SJSA1 (cell line): ENCODE measurements around the gene ACO2. TPM values are rescaled to one million over a fixed set of nuclear protein-coding genes. Genes with fewer than 3 reads are reported as not detected.

ENCODE experiments used
- DNase-seq, 2 experiments: peaks; one replicate each; pipeline ENCODE4 v3.0.0-alpha.2; 2015 to 2020; ENCODE audit warnings: low spot score in 2 of 2, low read depth in 1 of 2
- H3K27ac ChIP-seq: fragments of 250-450 bp; sonication (Bioruptor Pico); 2 replicates; pipeline ENCODE4 v1.5.1; 2020; ENCODE audit warnings: mild to moderate bottlenecking, moderate library complexity
- H3K27me3 ChIP-seq: fragments of 250-450 bp; sonication (Bioruptor Pico); replicated peaks from 2 replicates; pipeline ENCODE4 v1.5.1; 2020; ENCODE audit warnings: mild to moderate bottlenecking, moderate library complexity
- H3K36me3 ChIP-seq: fragments of 250-450 bp; sonication (Bioruptor Pico); 2 replicates; pipeline ENCODE4 v1.5.1; 2020; ENCODE audit warnings: mild to moderate bottlenecking
- H3K4me1 ChIP-seq: fragments of 250-450 bp; sonication (Bioruptor Pico); replicated peaks from 2 replicates; pipeline ENCODE4 v1.6.1; 2021; ENCODE audit warnings: mild to moderate bottlenecking
- H3K4me3 ChIP-seq: fragments of 250-450 bp; sonication (Bioruptor Pico); 2 replicates; pipeline ENCODE4 v1.5.1; 2020; ENCODE audit warnings: mild to moderate bottlenecking
- H3K9me3 ChIP-seq: fragments of 250-450 bp; sonication (Bioruptor Pico); replicated peaks from 2 replicates; pipeline ENCODE4 v1.5.1; 2020; ENCODE audit warnings: mild to moderate bottlenecking
- total RNA-seq: library from RNA; depleted of rRNA; stranded (reverse); fragments of >200 nt; shearing (Covaris generic); gene quantifications from 2 replicates; pipeline ENCODE4 v1.2.3, GENCODE V29; 2014

ACO2 gene
- total RNA-seq, 1 experiment from 2014 or later, result 71.1 TPM

- Histone ChIP-seq H3K4me3 (no peak overlapping the region), H3K9me3 (no peaks in the 10 kb centered on the region), H3K4me1 (peaks cover 7% of the 10 kb centered on the region), H3K36me3 (peaks cover 3% of the 10 kb centered on the region; the same call in 1 of the 2 replicates), H3K27ac (no peak overlapping the region), H3K27me3 (no peaks in the 10 kb centered on the region)
- DNase-seq, result no peak
Measured at GRCh38 chr22:41488076-41488475, 19.2 kb downstream of the ACO2 start.

DNA sequence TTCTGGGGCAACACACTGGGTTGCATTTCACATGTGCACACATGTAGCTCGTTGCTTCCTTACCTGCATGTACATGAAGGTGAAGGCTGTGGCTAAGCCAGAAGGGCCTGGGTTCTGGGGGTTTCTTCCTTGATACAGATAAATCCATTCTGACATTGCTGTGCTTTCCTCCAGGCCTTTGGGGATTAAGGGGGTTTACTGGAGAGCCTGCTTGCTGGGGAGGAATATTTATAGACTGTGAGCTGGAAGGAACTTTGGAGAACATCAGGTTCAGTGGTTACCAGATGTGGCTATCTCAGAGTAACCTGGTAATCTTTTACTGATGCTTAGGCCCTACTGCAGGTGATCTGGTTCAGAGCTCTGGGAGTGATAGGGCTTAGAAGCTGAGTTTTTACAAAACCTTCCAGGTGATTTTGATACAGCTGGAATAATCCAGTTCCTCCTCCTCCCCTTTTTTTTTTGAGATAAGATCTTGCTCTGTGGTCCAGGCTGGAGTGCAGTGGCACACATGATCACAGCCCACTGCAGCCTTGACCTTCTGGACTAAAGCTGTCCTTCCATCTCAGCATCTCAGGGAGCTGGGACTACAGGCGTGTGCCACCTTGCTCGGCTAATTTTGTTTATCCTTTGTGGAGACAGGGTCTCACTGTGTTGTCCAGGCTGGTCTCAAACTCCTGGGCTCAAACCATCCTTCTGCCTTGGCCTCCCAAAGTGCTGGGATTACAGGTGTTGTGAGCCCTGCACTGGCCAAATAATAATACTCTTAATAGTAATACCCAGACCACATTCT is 19.9 kb downstream of the ACO2 start:
- no peak for DNase-seq
- peaks cover 3% of the 10 kb centered on the region; the same call in 1 of the 2 replicates for H3K36me3 ChIP-seq
- H3K27me3 ChIP-seq, result no peaks in the 10 kb centered on the region
- H3K4me3 ChIP-seq, result no peak overlapping the region
- H3K4me1 ChIP-seq, result peaks cover under 1% of the 10 kb centered on the region
- H3K27ac ChIP-seq, result no peak overlapping the region
- no peaks in the 10 kb centered on the region for H3K9me3 ChIP-seq

- Histone ChIP-seq H3K4me1 (no peaks in the 10 kb centered on the region), H3K36me3 (peaks cover 13% of the 10 kb centered on the region; the same call in 1 of the 2 replicates), H3K4me3 (no peak overlapping the region), H3K27me3 (no peaks in the 10 kb centered on the region), H3K27ac (no peak overlapping the region), H3K9me3 (no peaks in the 10 kb centered on the region)
- no peak for DNase-seq
Measured at GRCh38 chr22:41491374-41492100, 22.6 kb downstream of the ACO2 start.

- H3K9me3 ChIP-seq, result no peaks in the 10 kb centered on the region
- H3K4me1 ChIP-seq, result no peaks in the 10 kb centered on the region
- H3K4me3 ChIP-seq, result no peak overlapping the region
- H3K27me3 ChIP-seq, result no peaks in the 10 kb centered on the region
- no peak for DNase-seq
- H3K36me3 ChIP-seq, result peaks cover 39% of the 10 kb centered on the region
- no peak overlapping the region for H3K27ac ChIP-seq
Measured at GRCh38 chr22:41498303-41498835, 29.5 kb downstream of the ACO2 start.

DNA sequence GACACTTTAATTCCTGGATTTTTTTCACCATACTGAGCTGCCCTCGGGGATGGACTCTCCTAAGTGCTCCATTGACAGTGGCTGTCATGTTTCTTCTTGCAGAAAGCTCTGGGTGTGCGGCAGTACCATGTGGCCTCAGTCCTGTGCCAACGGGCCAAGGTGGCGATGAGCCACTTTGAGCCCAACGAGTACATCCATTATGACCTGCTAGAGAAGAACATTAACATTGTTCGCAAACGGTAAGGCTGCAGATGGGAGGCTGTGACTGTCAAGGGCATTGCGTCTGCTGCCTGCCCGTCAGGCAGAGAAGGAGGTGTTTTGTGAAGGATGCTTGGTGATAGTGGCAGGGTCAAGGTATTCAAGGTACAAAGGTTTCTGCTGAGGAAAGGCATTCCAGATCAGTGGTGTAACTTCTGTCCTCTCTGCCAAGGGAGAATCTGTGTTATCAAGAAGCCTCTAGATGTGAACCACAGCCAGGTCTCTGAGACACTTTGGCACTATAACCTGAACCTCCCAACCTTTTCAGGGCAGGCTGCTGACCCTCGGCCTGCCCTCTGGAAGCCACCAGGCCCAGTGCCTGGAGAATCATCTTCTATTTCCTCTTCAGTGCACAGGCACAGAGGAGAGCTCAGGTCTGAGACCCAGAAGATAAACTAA is 30.8 kb downstream of the ACO2 start:
- DNase-seq, result no peak
- Histone ChIP-seq H3K9me3 (no peaks in the 10 kb centered on the region), H3K27me3 (no peaks in the 10 kb centered on the region), H3K36me3 (peaks cover 46% of the 10 kb centered on the region), H3K4me1 (no peaks in the 10 kb centered on the region), H3K27ac (no peak overlapping the region), H3K4me3 (no peak overlapping the region)

DNA sequence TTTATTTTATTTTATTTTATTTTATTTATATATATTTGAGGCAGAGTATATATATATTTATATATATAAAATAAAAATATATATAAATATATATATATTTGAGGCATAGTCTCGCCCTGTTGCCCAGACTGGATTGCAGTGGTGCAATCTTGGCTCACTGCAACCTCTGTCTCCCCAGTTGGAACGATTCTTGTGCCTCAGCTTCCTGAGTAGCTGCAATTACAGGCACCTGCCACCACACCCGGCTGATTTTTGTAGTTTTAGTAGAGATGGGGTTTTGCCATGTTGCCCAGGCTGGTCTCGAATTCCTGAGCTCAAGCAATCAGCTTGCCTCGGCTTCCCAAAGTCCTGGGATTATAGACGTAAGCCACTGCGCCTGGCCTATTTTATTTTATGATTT is 31.4 kb downstream of the ACO2 start:
- DNase-seq, result no peak
- Histone ChIP-seq H3K27ac (no peak overlapping the region), H3K36me3 (peaks cover 48% of the 10 kb centered on the region), H3K27me3 (no peaks in the 10 kb centered on the region), H3K4me3 (no peak overlapping the region), H3K9me3 (no peaks in the 10 kb centered on the region), H3K4me1 (no peaks in the 10 kb centered on the region)

GRCh38 chr22:41501209-41501608 is 32.3 kb downstream of the ACO2 start:
- no peak for DNase-seq
- Histone ChIP-seq H3K27me3 (no peaks in the 10 kb centered on the region), H3K4me1 (no peaks in the 10 kb centered on the region), H3K4me3 (no peak overlapping the region), H3K36me3 (peaks cover 44% of the 10 kb centered on the region), H3K9me3 (no peaks in the 10 kb centered on the region), H3K27ac (no peak overlapping the region)

DNA sequence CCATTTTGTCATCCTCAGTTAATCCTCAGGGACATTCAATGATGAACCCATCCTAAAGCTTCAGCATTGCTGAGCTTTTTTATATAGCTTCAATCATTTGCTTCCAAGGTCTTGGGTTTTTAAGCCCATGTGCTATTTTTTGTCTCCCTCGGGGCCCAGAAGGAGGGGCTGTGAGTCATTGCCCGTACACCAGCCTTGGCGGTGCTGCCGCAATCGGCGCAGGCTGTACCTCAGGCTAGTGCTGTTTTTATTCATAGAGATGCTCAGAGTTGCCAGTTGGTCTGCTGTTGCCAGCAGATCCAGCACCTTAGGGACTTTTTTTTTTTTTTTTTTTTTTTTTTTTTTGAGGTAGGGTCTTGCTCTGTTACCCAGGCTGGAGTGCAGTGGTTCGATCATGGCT is 35.5 kb downstream of the ACO2 start:
- Histone ChIP-seq H3K36me3 (peaks cover 60% of the 10 kb centered on the region), H3K27me3 (no peaks in the 10 kb centered on the region), H3K4me1 (no peaks in the 10 kb centered on the region), H3K27ac (no peak overlapping the region), H3K9me3 (no peaks in the 10 kb centered on the region), H3K4me3 (no peak overlapping the region)
- DNase-seq, result no peak

DNA sequence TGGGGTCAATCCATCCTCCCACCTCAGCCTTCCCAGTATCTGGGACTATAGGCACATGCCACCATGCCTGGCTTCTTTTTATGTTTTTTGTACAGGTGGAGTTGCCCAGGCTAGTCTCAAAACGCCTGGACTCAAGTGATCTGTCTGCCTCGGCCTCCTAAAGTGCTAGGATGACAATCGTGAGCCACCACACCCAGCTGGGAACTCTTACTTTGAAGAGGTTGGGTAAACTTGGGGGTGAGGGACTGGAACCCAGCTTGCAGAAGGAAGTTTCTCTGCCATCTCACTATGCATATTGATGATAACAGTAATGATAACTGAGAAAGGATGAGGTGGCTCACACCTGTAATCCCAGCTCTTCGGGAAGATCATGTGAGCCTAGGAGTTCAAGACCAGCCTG is 35.9 kb downstream of the ACO2 start:
- H3K9me3 ChIP-seq, result no peaks in the 10 kb centered on the region
- H3K4me3 ChIP-seq, result no peak overlapping the region
- no peaks in the 10 kb centered on the region for H3K27me3 ChIP-seq
- DNase-seq, result no peak
- no peaks in the 10 kb centered on the region for H3K4me1 ChIP-seq
- no peak overlapping the region for H3K27ac ChIP-seq
- H3K36me3 ChIP-seq, result peaks cover 56% of the 10 kb centered on the region

DNA sequence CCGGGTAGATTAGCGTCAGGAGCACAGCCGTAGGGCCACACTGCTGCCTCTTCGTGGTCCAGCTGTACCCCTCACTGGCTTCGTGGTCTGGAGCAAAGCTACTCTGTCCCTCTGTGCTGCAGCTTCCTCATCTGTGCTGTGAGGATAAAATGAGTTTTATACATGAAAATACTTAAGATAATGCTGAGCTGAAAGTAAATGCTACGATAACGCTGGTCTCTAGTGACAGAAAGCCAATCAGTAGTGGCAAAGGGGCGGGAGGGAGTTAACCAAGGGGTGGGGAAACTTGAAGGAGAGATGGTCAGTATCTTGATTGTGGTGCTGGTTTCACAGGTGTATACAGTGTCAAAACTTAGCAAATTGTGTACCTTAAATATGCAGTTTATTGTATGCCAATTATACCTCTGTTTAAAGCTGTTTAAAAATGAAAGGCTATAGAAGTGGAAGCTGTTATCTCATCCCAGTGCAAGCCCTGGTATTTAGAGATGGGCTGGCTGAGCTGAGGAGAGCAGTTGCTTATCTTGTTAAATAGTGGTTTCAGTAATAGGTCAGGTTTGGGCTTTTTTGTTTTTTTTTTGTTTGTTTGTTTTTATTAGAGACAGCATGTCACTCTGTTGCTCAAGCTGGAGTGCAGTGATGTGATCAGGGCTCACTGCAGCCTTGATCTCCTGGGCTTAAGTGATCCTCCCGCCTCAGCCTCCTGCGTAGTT is 36.7 kb downstream of the ACO2 start:
- H3K9me3 ChIP-seq, result no peaks in the 10 kb centered on the region
- no peak overlapping the region for H3K27ac ChIP-seq
- DNase-seq, result no peak
- peaks cover 61% of the 10 kb centered on the region for H3K36me3 ChIP-seq
- no peaks in the 10 kb centered on the region for H3K27me3 ChIP-seq
- no peak overlapping the region for H3K4me3 ChIP-seq
- no peaks in the 10 kb centered on the region for H3K4me1 ChIP-seq

- no peak for DNase-seq
- Histone ChIP-seq H3K27ac (no peak overlapping the region), H3K27me3 (no peaks in the 10 kb centered on the region), H3K9me3 (no peaks in the 10 kb centered on the region), H3K4me1 (no peaks in the 10 kb centered on the region), H3K36me3 (peaks cover 54% of the 10 kb centered on the region), H3K4me3 (no peak overlapping the region)
Measured at GRCh38 chr22:41507330-41508063, 38.6 kb downstream of the ACO2 start.

GRCh38 chr22:41508770-41509170 is 39.9 kb downstream of the ACO2 start:
- no peaks in the 10 kb centered on the region for H3K4me1 ChIP-seq
- DNase-seq, result no peak
- H3K4me3 ChIP-seq, result no peak overlapping the region
- no peaks in the 10 kb centered on the region for H3K27me3 ChIP-seq
- peaks cover 63% of the 10 kb centered on the region for H3K36me3 ChIP-seq
- H3K27ac ChIP-seq, result no peak overlapping the region
- no peaks in the 10 kb centered on the region for H3K9me3 ChIP-seq

DNA sequence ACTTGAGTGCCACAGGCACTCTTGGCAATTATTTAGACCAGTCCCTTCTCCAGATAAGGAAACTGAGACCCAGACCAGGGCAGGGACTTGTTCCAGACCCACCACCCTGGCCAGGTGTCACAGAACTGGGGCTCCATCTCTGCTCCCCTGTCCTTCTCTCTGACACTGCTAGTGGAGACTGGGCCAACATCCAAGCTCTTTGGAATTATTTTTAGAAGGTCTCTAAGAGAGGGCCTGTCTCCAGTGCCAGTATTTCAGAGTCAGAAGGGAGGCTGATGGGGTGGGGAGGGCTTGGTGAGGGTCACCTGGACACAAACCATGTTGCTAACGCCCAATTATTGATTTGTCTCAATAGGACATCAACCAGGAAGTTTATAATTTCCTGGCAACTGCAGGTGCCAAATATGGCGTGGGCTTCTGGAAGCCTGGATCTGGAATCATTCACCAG is 42.6 kb downstream of the ACO2 start:
- H3K27ac ChIP-seq, result no peak overlapping the region
- no peaks in the 10 kb centered on the region for H3K27me3 ChIP-seq
- H3K36me3 ChIP-seq, result peaks cover 78% of the 10 kb centered on the region
- no peak overlapping the region for H3K4me3 ChIP-seq
- H3K9me3 ChIP-seq, result no peaks in the 10 kb centered on the region
- no peaks in the 10 kb centered on the region for H3K4me1 ChIP-seq
- no peak for DNase-seq
